Spleen (tissue), 7 donors: ENCODE data around the gene BID.

Experiments used
- POLR2A ChIP-seq, 3 donors: fragments of 450-650 bp; IDR thresholded peaks; one replicate each; pipeline ENCODE4 v1.5.1; 2017; ENCODE audit warnings: antibody characterized with exemption in 3 of 3, mild to moderate bottlenecking in 1 of 3
- POLR2AphosphoS5 ChIP-seq, 3 donors: sonication (generic); formaldehyde crosslinking; IDR thresholded peaks; one replicate each; pipeline ENCODE4 v1.5.1; 2017; ENCODE audit warnings: antibody characterized with exemption in 3 of 3
- TF ChIP-seq, protein P1 (sequence below), 11 experiments: fragments of 200-600 bp in 7 of 11; fragments of 450-650 bp in 4 of 11; sonication (generic) in 4 of 11; IDR thresholded peaks in 8 of 11; conservative IDR thresholded peaks in 3 of 11; 1 replicate in 7 of 11; 2 replicates in 4 of 11; pipeline versions ENCODE4 v1.4.0 to v1.8.0; 2016 to 2021; ENCODE audit warnings: antibody characterized with exemption in 11 of 11, inconsistent platforms in 4 of 11, mild to moderate bottlenecking in 1 of 11
- donor health status: DM: no; HTN: no; CAD: no; lungs with moderate emphysema.
- donor health status: DM: no; HTN: no; CAD: no.
- donor health status: DM: no; HTN: no; CAD: no.

DNA sequence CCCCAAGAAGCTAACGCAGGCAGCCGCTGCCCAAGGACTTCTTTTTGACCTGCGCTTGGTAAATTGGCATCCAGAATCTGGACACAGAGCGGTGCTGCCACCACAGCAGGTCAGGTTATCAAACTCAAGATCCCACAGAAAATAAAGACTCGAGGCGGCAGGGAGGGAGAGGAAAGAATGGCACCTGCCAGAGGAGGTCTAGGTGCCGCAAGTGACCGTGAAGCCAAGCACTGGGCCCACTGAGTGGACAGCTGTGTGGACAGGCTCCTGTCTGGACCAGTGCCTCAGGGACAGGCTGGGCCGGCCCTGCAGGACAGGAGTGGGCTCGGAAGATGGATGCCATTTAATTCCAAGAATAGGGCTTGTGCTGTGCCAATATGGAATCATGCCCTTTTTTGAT, 27.4 kb downstream of the BID start:
- TF ChIP-seq, protein P1, sequence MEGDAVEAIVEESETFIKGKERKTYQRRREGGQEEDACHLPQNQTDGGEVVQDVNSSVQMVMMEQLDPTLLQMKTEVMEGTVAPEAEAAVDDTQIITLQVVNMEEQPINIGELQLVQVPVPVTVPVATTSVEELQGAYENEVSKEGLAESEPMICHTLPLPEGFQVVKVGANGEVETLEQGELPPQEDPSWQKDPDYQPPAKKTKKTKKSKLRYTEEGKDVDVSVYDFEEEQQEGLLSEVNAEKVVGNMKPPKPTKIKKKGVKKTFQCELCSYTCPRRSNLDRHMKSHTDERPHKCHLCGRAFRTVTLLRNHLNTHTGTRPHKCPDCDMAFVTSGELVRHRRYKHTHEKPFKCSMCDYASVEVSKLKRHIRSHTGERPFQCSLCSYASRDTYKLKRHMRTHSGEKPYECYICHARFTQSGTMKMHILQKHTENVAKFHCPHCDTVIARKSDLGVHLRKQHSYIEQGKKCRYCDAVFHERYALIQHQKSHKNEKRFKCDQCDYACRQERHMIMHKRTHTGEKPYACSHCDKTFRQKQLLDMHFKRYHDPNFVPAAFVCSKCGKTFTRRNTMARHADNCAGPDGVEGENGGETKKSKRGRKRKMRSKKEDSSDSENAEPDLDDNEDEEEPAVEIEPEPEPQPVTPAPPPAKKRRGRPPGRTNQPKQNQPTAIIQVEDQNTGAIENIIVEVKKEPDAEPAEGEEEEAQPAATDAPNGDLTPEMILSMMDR (IDR thresholded peaks at IDR 0.05 in 8 of 11, conservative IDR thresholded peaks at IDR 0.05 in 3 of 11): no peak
- TF ChIP-seq POLR2A (IDR thresholded peaks at IDR 0.05) (no peak), POLR2AphosphoS5 (IDR thresholded peaks at IDR 0.05) (no peak)
